EL (cell line): Measurements from ENCODE around the gene GBP4.

Source experiments
- DNase-seq: peaks from one replicate; pipeline ENCODE4 v3.0.0-alpha.2; 2016

GBP4 gene

GRCh38 chr1:89170170-89171066 is 28.3 kb downstream of the GBP4 start:
- no peak for DNase-seq

GRCh38 chr1:89169166-89169565 is 29.6 kb downstream of the GBP4 start:
- no peak for DNase-seq

- no peak for DNase-seq
Measured at GRCh38 chr1:89167590-89168230, 31.0 kb downstream of the GBP4 start.

- no peak for DNase-seq
Measured at GRCh38 chr1:89166705-89167104, 32.0 kb downstream of the GBP4 start.

- no peak for DNase-seq
Measured at GRCh38 chr1:89165811-89166210, 32.9 kb downstream of the GBP4 start.

GRCh38 chr1:89151047-89151446 is 47.7 kb downstream of the GBP4 start:
- no peak for DNase-seq

GRCh38 chr1:89149976-89150375 is 48.8 kb downstream of the GBP4 start:
- no peak for DNase-seq

GRCh38 chr1:89149229-89149628 is 49.5 kb downstream of the GBP4 start:
- peak; percentile 21 for DNase-seq

GRCh38 chr1:89147678-89148658 is 50.8 kb downstream of the GBP4 start:
- DNase-seq: no peak

GRCh38 chr1:89146721-89147120 is 52.0 kb downstream of the GBP4 start:
- no peak for DNase-seq

GRCh38 chr1:89143484-89143883 is 55.3 kb downstream of the GBP4 start:
- no peak for DNase-seq

GRCh38 chr1:89142160-89142559 is 56.6 kb downstream of the GBP4 start:
- no peak for DNase-seq

- no peak for DNase-seq
Measured at GRCh38 chr1:89133747-89134146, 65.0 kb downstream of the GBP4 start.
